Aorta (tissue), 5 donors: ENCODE results near the gene TXNRD3. TPM values are rescaled to one million over a fixed set of nuclear protein-coding genes. Genes with fewer than 3 reads are reported as not detected.

Experiments
- ATAC-seq: fragments of 200-7000 bp; cut with Tn5 transposase; one replicate; pipeline ENCODE4 v1.9.1; 2022; ENCODE audit warnings: moderate library complexity; ENCODE audit not compliant: low FRiP score
- DNase-seq, 2 donors: peaks; one replicate each; pipeline ENCODE4 v3.0.0-alpha.2; 2020
- H3K27ac ChIP-seq, 2 donors: one replicate each; pipeline ENCODE4 v1.5.1; 2013; ENCODE audit warnings: low read length in 2 of 2, mild to moderate bottlenecking in 2 of 2, moderate library complexity in 2 of 2, control low read depth in 1 of 2, inconsistent platforms in 1 of 2, low read depth in 1 of 2
- H3K27me3 ChIP-seq, 2 donors: one replicate each; pipeline ENCODE4 v1.6.1; 2013; ENCODE audit warnings: control low read depth in 1 of 2, low read length in 1 of 2, mild to moderate bottlenecking in 1 of 2, moderate library complexity in 1 of 2; ENCODE audit not compliant: insufficient read depth in 2 of 2, control insufficient read depth in 1 of 2
- H3K36me3 ChIP-seq, 2 donors: one replicate each; pipeline ENCODE4 v1.6.1; 2013; ENCODE audit warnings: control low read depth in 1 of 2, low read length in 1 of 2, mild to moderate bottlenecking in 1 of 2; ENCODE audit not compliant: insufficient read depth in 2 of 2, control insufficient read depth in 1 of 2
- H3K4me1 ChIP-seq, 2 donors: one replicate each; pipeline ENCODE4 v1.6.1; 2013; ENCODE audit warnings: low read length in 2 of 2, control low read depth in 1 of 2, mild to moderate bottlenecking in 1 of 2, moderate library complexity in 1 of 2; ENCODE audit not compliant: insufficient read depth in 2 of 2, control insufficient read depth in 1 of 2
- H3K4me3 ChIP-seq, 2 donors: one replicate each; pipeline ENCODE4 v1.5.1; 2013; ENCODE audit warnings: low read length in 2 of 2, control low read depth in 1 of 2, mild to moderate bottlenecking in 1 of 2
- H3K9me3 ChIP-seq: one replicate; pipeline ENCODE4 v1.6.1; 2013; ENCODE audit warnings: mild to moderate bottlenecking, low read length; ENCODE audit not compliant: control insufficient read depth
- WGBS, 2 donors: extraction: QIAGEN DNeasy Blood & Tissue Kit; methylation state at CpG; one replicate each; pipeline ENCODE4 v1.1.7; 2013; 5-methylcytosine and 5-hydroxymethylcytosine counted together
- intact Hi-C, 2 donors: fragments of 100-400 bp; cut with DNase I; formaldehyde crosslinking; loops; one replicate each; pipeline versions ENCODE4 v1.14.2 to v1.15.0; 2022
- polyA plus RNA-seq, 2 donors: library from polyadenylated mRNA; stranded (reverse); fragments of 200-250 nt; gene quantifications; one replicate each; pipeline ENCODE4 v1.2.3, GENCODE V29; 2013
- total RNA-seq, 2 donors: library from RNA; stranded (reverse); fragmentation: NEBNext Ultra II Directional; extraction: Animal tissue kit (Norgen Biotek cat#: 25700); gene quantifications; one replicate each; pipeline ENCODE4 v1.2.1, GENCODE V29; 2021
- donor health status: healthy with polysubstance abuse.
- donor health status: Bipolar disorder and iron deficiency.
- donor health status: DM: no; HTN: no; CAD: no.
- donor health status: DM: no; HTN: no; CAD: no.
- donor health status: DM: yes; HTN: yes; CAD: no.

The TXNRD3 gene
- total and polyA plus RNA-seq, 4 donors: 3.6 to 13.7 (median 5.7) TPM

GRCh38 chr3:126685021-126685420 is 30.1 kb upstream of the TXNRD3 start:
- Histone ChIP-seq H3K4me1 (peaks cover 0 to 2% of the 10 kb centered on the region in 2 donors), H3K36me3 (no peaks in the 10 kb centered on the region), H3K27ac (peak overlapping the region; percentile 59 to 76), H3K4me3 (no peak overlapping the region), H3K27me3 (no peaks in the 10 kb centered on the region), H3K9me3 (no peaks in the 10 kb centered on the region)
- intact Hi-C loops: loop anchor here (10.0 kb wide), 2 partner anchors 490 to 860 kb away; no protein-coding TSS in a partner anchor
- peak; percentile 53 for ATAC-seq
- no peak for DNase-seq
- 13 to 14% methylated on average over 3 of the region's 3 CpGs for WGBS, 2 donors

- H3K36me3 ChIP-seq: no peaks in the 10 kb centered on the region
- no peak overlapping the region for H3K4me3 ChIP-seq
- ATAC-seq (no peak), DNase-seq (no peak)
- H3K4me1 ChIP-seq: peaks cover 0 to 2% of the 10 kb centered on the region in 2 donors
- intact Hi-C loops: loop anchor here (5.0 to 10.0 kb wide), 4 partner anchors 63 to 861 kb away; no protein-coding TSS in a partner anchor
- H3K9me3 ChIP-seq: no peaks in the 10 kb centered on the region
- H3K27ac ChIP-seq: peak overlapping the region in 1 of 2 donors; percentile 76
- WGBS, 2 donors: 21 to 25% methylated on average over 7 of the region's 7 CpGs
- H3K27me3 ChIP-seq: no peaks in the 10 kb centered on the region
Observed at GRCh38 chr3:126684218-126684751, 29.4 kb upstream of the TXNRD3 start.

GRCh38 chr3:126683069-126683468 is 28.1 kb upstream of the TXNRD3 start:
- DNase-seq (no peak), ATAC-seq (no peak)
- H3K4me1 ChIP-seq: peaks cover 0 to 2% of the 10 kb centered on the region in 2 donors
- H3K27me3 ChIP-seq: no peaks in the 10 kb centered on the region
- no peak overlapping the region for H3K27ac ChIP-seq
- no peaks in the 10 kb centered on the region for H3K36me3 ChIP-seq
- no peak overlapping the region for H3K4me3 ChIP-seq
- 23 to 31% methylated on average over 5 of the region's 5 CpGs for WGBS, 2 donors
- intact Hi-C loops: loop anchor here (5.0 to 10.0 kb wide), 4 partner anchors 64 to 862 kb away; no protein-coding TSS in a partner anchor
- no peaks in the 10 kb centered on the region for H3K9me3 ChIP-seq

- intact Hi-C loops: loop anchor here (5.0 to 10.0 kb wide), 4 partner anchors 65 to 863 kb away; no protein-coding TSS in a partner anchor
- no peak for ATAC-seq
- Histone ChIP-seq H3K27me3 (no peaks in the 10 kb centered on the region), H3K9me3 (no peaks in the 10 kb centered on the region), H3K4me1 (peaks cover 0 to 2% of the 10 kb centered on the region in 2 donors), H3K27ac (no peak overlapping the region), H3K36me3 (no peaks in the 10 kb centered on the region), H3K4me3 (no peak overlapping the region)
- DNase-seq: no peak
- WGBS, 2 donors: 77 to 80% methylated on average over 2 of the region's 2 CpGs
Observed at GRCh38 chr3:126682009-126682408, 27.1 kb upstream of the TXNRD3 start.

- intact Hi-C loops: loop anchor here (5.0 to 10.0 kb wide), 4 partner anchors 67 to 864 kb away; no protein-coding TSS in a partner anchor
- H3K36me3 ChIP-seq: no peaks in the 10 kb centered on the region
- H3K4me1 ChIP-seq: peaks cover 0 to 2% of the 10 kb centered on the region in 2 donors
- DNase-seq (no peak), ATAC-seq (no peak)
- 90% methylated on average over 4 of the region's 4 CpGs for WGBS, 2 donors
- no peak overlapping the region for H3K4me3 ChIP-seq
- H3K9me3 ChIP-seq: no peaks in the 10 kb centered on the region
- no peak overlapping the region for H3K27ac ChIP-seq
- no peaks in the 10 kb centered on the region for H3K27me3 ChIP-seq
Observed at GRCh38 chr3:126680667-126681055, 25.7 kb upstream of the TXNRD3 start.

GRCh38 chr3:126679831-126680666 is 25.1 kb upstream of the TXNRD3 start:
- 89 to 91% methylated on average over 11 of the region's 11 CpGs for WGBS, 2 donors
- Histone ChIP-seq H3K4me3 (no peak overlapping the region), H3K27me3 (no peaks in the 10 kb centered on the region), H3K9me3 (no peaks in the 10 kb centered on the region), H3K4me1 (peaks cover 0 to 2% of the 10 kb centered on the region in 2 donors), H3K27ac (no peak overlapping the region), H3K36me3 (no peaks in the 10 kb centered on the region)
- intact Hi-C loops: loop anchor here (2.0 to 10.0 kb wide), 8 partner anchors 67 to 865 kb away; partner anchors contain the start of gene PLXNA1 (in 2 of the 2)
- no peak for ATAC-seq
- no peak for DNase-seq

GRCh38 chr3:126679318-126679751 is 24.4 kb upstream of the TXNRD3 start:
- no peaks in the 10 kb centered on the region for H3K27me3 ChIP-seq
- H3K4me1 ChIP-seq: no peaks in the 10 kb centered on the region
- no peaks in the 10 kb centered on the region for H3K36me3 ChIP-seq
- H3K27ac ChIP-seq: no peak overlapping the region
- intact Hi-C loops: loop anchor here (2.0 to 10.0 kb wide), 4 partner anchors 73 to 865 kb away; partner anchors contain the start of gene PLXNA1 (in 2 of the 2)
- DNase-seq (peak; percentile 85 to 95), ATAC-seq (peak; percentile 92)
- 1% methylated on average over 20 of the region's 20 CpGs for WGBS, 2 donors
- no peaks in the 10 kb centered on the region for H3K9me3 ChIP-seq
- H3K4me3 ChIP-seq: no peak overlapping the region

- H3K27ac ChIP-seq: no peak overlapping the region
- WGBS, 2 donors: 21 to 22% methylated on average over 30 of the region's 30 CpGs
- no peaks in the 10 kb centered on the region for H3K36me3 ChIP-seq
- ATAC-seq (peak; percentile 19), DNase-seq (no peak)
- no peaks in the 10 kb centered on the region for H3K9me3 ChIP-seq
- no peaks in the 10 kb centered on the region for H3K27me3 ChIP-seq
- H3K4me1 ChIP-seq: no peaks in the 10 kb centered on the region
- intact Hi-C loops: loop anchor here (2.0 to 10.0 kb wide), 4 partner anchors 73 to 866 kb away; partner anchors contain the start of gene PLXNA1 (in 2 of the 2)
- H3K4me3 ChIP-seq: no peak overlapping the region
Observed at GRCh38 chr3:126678693-126679317, 23.9 kb upstream of the TXNRD3 start.
